Ishikawa (cell line): ENCODE data around the gene RPL19.

Experiments
- CEBPB ChIP-seq: IDR thresholded peaks from 2 replicates; pipeline ENCODE4 v1.6.1; 2012
- EGR1 ChIP-seq: IDR thresholded peaks from 2 replicates; pipeline ENCODE4 v1.6.1; 2012
- EP300 ChIP-seq: IDR thresholded peaks from 2 replicates; pipeline ENCODE4 v1.6.1; 2012; ENCODE audit warnings: borderline replicate concordance
- FOXM1 ChIP-seq: IDR thresholded peaks from 2 replicates; pipeline ENCODE4 v1.6.1; 2012; ENCODE audit warnings: low read depth, borderline replicate concordance
- NFIC ChIP-seq: IDR thresholded peaks from 2 replicates; pipeline ENCODE4 v1.6.1; 2012
- RAD21 ChIP-seq: IDR thresholded peaks from 2 replicates; pipeline ENCODE4 v1.6.1; 2012; ENCODE audit warnings: low read depth
- REST ChIP-seq: IDR thresholded peaks from 2 replicates; pipeline ENCODE4 v1.6.1; 2012; ENCODE audit warnings: low read depth, mild to moderate bottlenecking
- TAF1 ChIP-seq: IDR thresholded peaks from 2 replicates; pipeline ENCODE4 v1.6.1; 2012; ENCODE audit warnings: low read depth, mild to moderate bottlenecking
- TCF12 ChIP-seq: IDR thresholded peaks from 2 replicates; pipeline ENCODE4 v1.6.1; 2012; ENCODE audit warnings: low read depth
- TEAD4 ChIP-seq: IDR thresholded peaks from 2 replicates; pipeline ENCODE4 v1.6.1; 2012
- YY1 ChIP-seq: IDR thresholded peaks from 2 replicates; pipeline ENCODE4 v1.6.1; 2012; ENCODE audit warnings: low read depth
- ZBTB7A ChIP-seq: IDR thresholded peaks from 2 replicates; pipeline ENCODE4 v1.6.1; 2012; ENCODE audit warnings: low read depth
- TF ChIP-seq, protein P1 (sequence below): IDR thresholded peaks from 2 replicates; pipeline ENCODE4 v1.6.1; 2012

GRCh38 chr17:39158623-39159022, 41.5 kb upstream of the RPL19 start:
- no peak for TF ChIP-seq CEBPB
- TF ChIP-seq TCF12, result no peak
- no peak for TF ChIP-seq REST
- TF ChIP-seq TEAD4, result no peak
- TF ChIP-seq, protein P1, sequence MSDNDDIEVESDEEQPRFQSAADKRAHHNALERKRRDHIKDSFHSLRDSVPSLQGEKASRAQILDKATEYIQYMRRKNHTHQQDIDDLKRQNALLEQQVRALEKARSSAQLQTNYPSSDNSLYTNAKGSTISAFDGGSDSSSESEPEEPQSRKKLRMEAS, result no peak
- no peak for TF ChIP-seq FOXM1
- TF ChIP-seq EGR1, result no peak
- TF ChIP-seq TAF1, result no peak
- TF ChIP-seq RAD21, result no peak
- no peak for TF ChIP-seq YY1
- TF ChIP-seq EP300, result no peak
- TF ChIP-seq NFIC, result no peak
- no peak for TF ChIP-seq ZBTB7A
